RWPE2 (cell line): Measurements from ENCODE around the gene CIAO1.

Source experiments
- ATAC-seq: fragments of 200-7000 bp; cut with Tn5 transposase; 3 replicates; pipeline ENCODE4 v1.9.1; 2021; ENCODE audit warnings: low read depth
- DNase-seq: peaks from one replicate; pipeline ENCODE4 v3.0.0-alpha.2; 2020; ENCODE audit warnings: low spot score
- H3K27ac ChIP-seq: fragments of 450-650 bp; 2 replicates; pipeline ENCODE4 v1.5.1; 2017; ENCODE audit warnings: mild to moderate bottlenecking; ENCODE audit not compliant: poor library complexity, severe bottlenecking
- H3K27me3 ChIP-seq: fragments of 250-450 bp; sonication (Bioruptor Pico); 2 replicates; pipeline ENCODE4 v1.5.1; 2021; ENCODE audit warnings: mild to moderate bottlenecking, moderate library complexity; ENCODE audit not compliant: insufficient read depth, poor library complexity, severe bottlenecking
- H3K36me3 ChIP-seq: fragments of 250-450 bp; sonication (Bioruptor Pico); 2 replicates; pipeline ENCODE4 v1.5.1; 2020; ENCODE audit warnings: low read depth, mild to moderate bottlenecking, moderate library complexity
- H3K4me1 ChIP-seq: fragments of 250-450 bp; sonication (Bioruptor Pico); 2 replicates; pipeline ENCODE4 v1.5.1; 2021; ENCODE audit warnings: mild to moderate bottlenecking, moderate library complexity; ENCODE audit not compliant: insufficient read depth, poor library complexity, severe bottlenecking
- H3K4me3 ChIP-seq: fragments of 250-450 bp; sonication (Bioruptor Pico); 2 replicates; pipeline ENCODE4 v1.5.1; 2021; ENCODE audit warnings: mild to moderate bottlenecking, moderate library complexity; ENCODE audit not compliant: severe bottlenecking
- H3K9me3 ChIP-seq: fragments of 250-450 bp; sonication (Bioruptor Pico); 2 replicates; pipeline ENCODE4 v1.5.1; 2021; ENCODE audit warnings: mild to moderate bottlenecking, moderate library complexity; ENCODE audit not compliant: severe bottlenecking
- CTCF ChIP-seq: fragments of 450-650 bp; IDR thresholded peaks from one replicate; pipeline ENCODE4 v1.5.1; 2017; ENCODE audit warnings: mild to moderate bottlenecking, moderate library complexity; ENCODE audit not compliant: poor library complexity, severe bottlenecking

CIAO1 gene

GRCh38 chr2:96241900-96242611 is 24.0 kb upstream of the CIAO1 start:
- no peak for TF ChIP-seq CTCF

GRCh38 chr2:96243843-96244242 is 22.2 kb upstream of the CIAO1 start:
- DNase-seq (no peak), ATAC-seq (no peak)
- Histone ChIP-seq H3K4me3 (no peak overlapping the region), H3K9me3 (no peaks in the 10 kb centered on the region), H3K27ac (no peak overlapping the region), H3K4me1 (peaks cover 22% of the 10 kb centered on the region), H3K36me3 (no peaks in the 10 kb centered on the region), H3K27me3 (no peaks in the 10 kb centered on the region)
- TF ChIP-seq CTCF: no peak

More at GRCh38 chr2:96241900-96242611, 24.0 kb upstream of the CIAO1 start:
- Histone ChIP-seq H3K9me3 (no peaks in the 10 kb centered on the region), H3K36me3 (no peaks in the 10 kb centered on the region), H3K27ac (peak overlapping the region; percentile 66), H3K4me1 (peaks cover 22% of the 10 kb centered on the region), H3K4me3 (no peak overlapping the region), H3K27me3 (no peaks in the 10 kb centered on the region)
- ATAC-seq (peak; percentile 93), DNase-seq (no peak)

- H3K27ac ChIP-seq: no peak overlapping the region
- H3K4me3 ChIP-seq: no peak overlapping the region
- peaks cover 19% of the 10 kb centered on the region for H3K4me1 ChIP-seq
- no peaks in the 10 kb centered on the region for H3K36me3 ChIP-seq
- no peaks in the 10 kb centered on the region for H3K27me3 ChIP-seq
- ATAC-seq: no peak
- TF ChIP-seq CTCF: no peak
- DNase-seq: no peak
- H3K9me3 ChIP-seq: no peaks in the 10 kb centered on the region
Measured at GRCh38 chr2:96245609-96246390, 20.2 kb upstream of the CIAO1 start.

- peaks cover 9% of the 10 kb centered on the region for H3K4me1 ChIP-seq
- H3K4me3 ChIP-seq: no peak overlapping the region
- H3K9me3 ChIP-seq: no peaks in the 10 kb centered on the region
- ATAC-seq (no peak; the same call in 2 of the 3 replicates), DNase-seq (no peak)
- no peak for TF ChIP-seq CTCF
- H3K27me3 ChIP-seq: no peaks in the 10 kb centered on the region
- no peak overlapping the region for H3K27ac ChIP-seq
- peaks cover under 1% of the 10 kb centered on the region; the same call in 1 of the 2 replicates for H3K36me3 ChIP-seq
Measured at GRCh38 chr2:96247009-96247408, 19.0 kb upstream of the CIAO1 start.
